NB4 (cell line): ENCODE data around the gene GPRIN2.

ENCODE experiments used
- DNase-seq: peaks from one replicate; pipeline ENCODE4 v3.0.0; 2010; ENCODE audit warnings: low read depth
- H3K4me3 ChIP-seq: one replicate; pipeline ENCODE4 v1.5.1; 2011; ENCODE audit warnings: mild to moderate bottlenecking, low read depth, low read length, moderate library complexity
- CTCF ChIP-seq: IDR thresholded peaks from one replicate; pipeline ENCODE4 v1.5.1; 2012; ENCODE audit warnings: low read depth, low read length
- MAX ChIP-seq: IDR thresholded peaks from 2 replicates; pipeline ENCODE4 v1.6.1; 2011; ENCODE audit warnings: low read depth, low read length
- MYC ChIP-seq: IDR thresholded peaks from 2 replicates; pipeline ENCODE4 v1.6.1; 2011; ENCODE audit warnings: low read depth, low read length
- POLR2A ChIP-seq: IDR thresholded peaks from 2 replicates; pipeline ENCODE4 v1.6.1; 2011; ENCODE audit warnings: mild to moderate bottlenecking; ENCODE audit not compliant: insufficient read length; ENCODE audit errors: extremely low read depth

Gene GPRIN2

GRCh38 chr10:46550795-46551700, 5.4 kb downstream of the GPRIN2 start:
- H3K4me3 ChIP-seq, result no peak overlapping the region
- no peak for TF ChIP-seq MAX
- no peak for TF ChIP-seq CTCF
- no peak for TF ChIP-seq POLR2A
- no peak for TF ChIP-seq MYC
- peak; percentile 46 for DNase-seq

GRCh38 chr10:46550076-46550790, 6.2 kb downstream of the GPRIN2 start:
- no peak for DNase-seq
- H3K4me3 ChIP-seq, result no peak overlapping the region
- TF ChIP-seq MYC, result no peak
- TF ChIP-seq CTCF, result no peak
- no peak for TF ChIP-seq POLR2A
- TF ChIP-seq MAX, result no peak

- DNase-seq, result no peak
- H3K4me3 ChIP-seq, result no peak overlapping the region
- no peak for TF ChIP-seq POLR2A
- peak; percentile 11 for TF ChIP-seq CTCF
Measured at GRCh38 chr10:46549171-46550075, 7.0 kb downstream of the GPRIN2 start.

GRCh38 chr10:46548498-46549090, 7.9 kb downstream of the GPRIN2 start:
- no peak for TF ChIP-seq MAX
- no peak for TF ChIP-seq POLR2A
- TF ChIP-seq MYC, result no peak
- no peak for TF ChIP-seq CTCF
- H3K4me3 ChIP-seq, result no peak overlapping the region
- DNase-seq, result no peak
